Fibroblast of the aortic adventitia (primary cell): ENCODE results near the gene PRR14L. TPM values are rescaled to one million over a fixed set of nuclear protein-coding genes. Genes with fewer than 3 reads are reported as not detected.
A peak's percentile ranks its signal among the peaks of the same experiment; 100 is the strongest.
"Not testable (repeated sequence)": the region's sequence is repeated elsewhere in the genome, so short reads cannot be mapped to it uniquely, and the experiment has no call there.

Experiments
- DNase-seq: peaks from one replicate; pipeline ENCODE4 v3.0.0-alpha.2; 2010; ENCODE audit warnings: low read depth
- H3K4me3 ChIP-seq: 2 replicates; pipeline ENCODE4 v1.5.1; 2011; ENCODE audit warnings: low read depth, mild to moderate bottlenecking, control low read depth, low read length, moderate library complexity
- total RNA-seq: library from RNA; depleted of rRNA; stranded (reverse); fragments of >200 nt; gene quantifications from 2 replicates; pipeline ENCODE4 v1.2.3, GENCODE V29; 2012; ENCODE audit warnings: low replicate concordance
- TF ChIP-seq, protein P1 (sequence below): IDR thresholded peaks from 2 replicates; pipeline ENCODE4 v1.5.1; 2011; ENCODE audit warnings: mild to moderate bottlenecking, low read length, control low read depth, inconsistent platforms; ENCODE audit not compliant: insufficient read depth

Gene PRR14L
- total RNA-seq, 1 donor = 28.5 TPM

DNA sequence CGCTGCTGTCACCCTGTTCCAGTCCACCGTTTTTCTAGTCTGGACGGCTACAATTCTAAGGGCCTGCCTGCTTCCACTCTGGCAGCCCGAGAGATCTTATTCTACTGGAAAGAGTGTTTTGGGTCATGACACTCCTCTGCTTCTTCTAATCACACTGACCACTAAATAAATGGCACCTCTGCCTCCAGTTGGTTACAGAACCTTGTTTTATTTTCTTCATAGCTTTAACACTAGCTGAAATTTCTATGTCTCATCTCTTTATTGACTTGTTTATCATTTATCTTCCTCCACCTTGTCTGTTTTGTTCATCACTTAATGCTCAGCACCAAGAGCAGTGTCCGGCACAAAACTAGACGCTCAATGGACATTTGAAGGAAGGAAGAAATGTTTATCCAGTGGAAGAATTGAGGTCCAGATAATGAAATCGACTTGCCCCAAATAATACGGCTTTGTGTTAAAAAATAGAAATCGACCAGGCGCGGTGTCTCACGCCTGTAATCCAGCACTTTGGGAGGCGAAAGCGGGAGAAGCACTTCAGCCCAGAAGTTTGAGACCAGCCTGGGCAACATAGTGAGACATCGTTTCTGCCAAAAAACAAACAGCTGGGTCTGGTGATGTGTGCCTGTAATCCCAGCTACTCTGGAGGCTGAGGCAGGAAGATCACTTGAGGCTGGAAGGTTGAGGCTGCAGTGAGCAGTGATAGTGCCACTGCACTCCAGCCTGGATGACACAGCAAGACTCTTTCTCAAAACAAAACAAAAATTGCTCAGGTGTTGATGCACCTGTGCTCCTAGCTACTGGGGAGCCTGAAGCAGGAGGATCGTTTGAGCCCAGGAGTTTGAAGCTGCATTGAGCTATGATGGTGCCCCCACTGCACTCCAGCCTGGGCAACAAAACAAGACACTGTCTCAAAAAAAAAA, 693 bp upstream of the PRR14L start:
- TF ChIP-seq, protein P1, sequence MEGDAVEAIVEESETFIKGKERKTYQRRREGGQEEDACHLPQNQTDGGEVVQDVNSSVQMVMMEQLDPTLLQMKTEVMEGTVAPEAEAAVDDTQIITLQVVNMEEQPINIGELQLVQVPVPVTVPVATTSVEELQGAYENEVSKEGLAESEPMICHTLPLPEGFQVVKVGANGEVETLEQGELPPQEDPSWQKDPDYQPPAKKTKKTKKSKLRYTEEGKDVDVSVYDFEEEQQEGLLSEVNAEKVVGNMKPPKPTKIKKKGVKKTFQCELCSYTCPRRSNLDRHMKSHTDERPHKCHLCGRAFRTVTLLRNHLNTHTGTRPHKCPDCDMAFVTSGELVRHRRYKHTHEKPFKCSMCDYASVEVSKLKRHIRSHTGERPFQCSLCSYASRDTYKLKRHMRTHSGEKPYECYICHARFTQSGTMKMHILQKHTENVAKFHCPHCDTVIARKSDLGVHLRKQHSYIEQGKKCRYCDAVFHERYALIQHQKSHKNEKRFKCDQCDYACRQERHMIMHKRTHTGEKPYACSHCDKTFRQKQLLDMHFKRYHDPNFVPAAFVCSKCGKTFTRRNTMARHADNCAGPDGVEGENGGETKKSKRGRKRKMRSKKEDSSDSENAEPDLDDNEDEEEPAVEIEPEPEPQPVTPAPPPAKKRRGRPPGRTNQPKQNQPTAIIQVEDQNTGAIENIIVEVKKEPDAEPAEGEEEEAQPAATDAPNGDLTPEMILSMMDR = no peak
- no peak for DNase-seq
- peak overlapping the region; percentile 44 for H3K4me3 ChIP-seq

DNA sequence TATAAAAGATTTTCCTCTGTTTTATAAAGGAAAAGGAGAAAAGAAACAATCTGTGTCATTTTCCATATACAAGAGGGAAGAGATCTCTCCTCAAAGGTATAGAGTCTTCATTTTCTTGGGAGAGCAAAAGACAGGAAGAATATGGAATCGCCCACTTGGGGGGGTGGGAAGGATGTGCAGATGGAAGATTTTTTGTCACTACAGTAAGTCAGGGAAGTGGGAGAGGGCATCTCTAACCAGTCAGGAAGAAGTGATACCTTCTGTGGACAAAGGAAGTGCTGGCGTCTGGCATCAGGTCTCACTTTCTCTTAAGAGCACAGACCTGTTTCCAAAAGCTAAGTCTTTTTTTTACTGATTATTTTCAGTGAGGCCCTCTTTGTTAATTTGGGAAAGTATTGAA, 1.4 kb downstream of the PRR14L start:
- peak overlapping the region; percentile 94 for H3K4me3 ChIP-seq
- DNase-seq = no peak
- TF ChIP-seq, protein P1 = no peak

DNA sequence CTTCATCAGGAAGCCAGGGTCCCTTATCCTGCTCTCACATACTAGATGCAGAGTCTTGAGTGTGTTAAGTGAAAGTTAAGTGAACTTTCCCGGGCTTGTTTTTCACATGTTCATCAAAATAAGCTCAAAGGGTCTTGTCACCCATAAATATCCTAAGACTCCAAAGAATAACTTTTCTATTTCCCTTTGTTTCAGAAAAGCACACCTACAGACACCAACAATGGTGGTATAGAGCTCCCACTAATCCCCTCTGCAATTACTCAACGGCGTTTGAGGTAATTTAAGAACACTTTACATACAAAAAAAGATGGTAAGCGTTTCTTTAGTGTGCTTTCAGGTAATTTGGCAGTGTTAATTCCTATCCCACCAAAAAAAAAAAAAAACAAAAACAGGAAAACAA, 2.5 kb downstream of the PRR14L start:
- no peak for DNase-seq
- TF ChIP-seq, protein P1 = no peak
- no peak overlapping the region for H3K4me3 ChIP-seq

DNA sequence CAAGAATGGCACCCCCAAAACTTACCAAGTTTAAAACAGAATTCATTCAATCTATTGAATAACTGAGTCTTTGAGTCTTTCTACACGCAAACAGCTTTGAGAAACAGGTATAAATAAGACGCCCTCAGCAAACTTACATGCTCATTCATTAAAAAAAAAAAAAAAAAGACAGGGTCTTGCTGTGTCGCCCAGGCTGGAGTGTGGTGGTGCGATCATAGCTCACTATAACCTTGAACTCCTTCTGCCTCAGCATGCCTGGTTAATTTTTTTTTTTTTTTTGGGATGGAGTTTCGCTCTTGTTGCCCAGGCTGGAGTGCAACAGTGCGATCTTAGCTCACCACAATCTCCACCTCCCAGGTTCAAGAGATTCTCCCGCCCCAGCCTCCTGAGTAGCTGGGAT, 6.1 kb downstream of the PRR14L start:
- DNase-seq = no peak
- TF ChIP-seq, protein P1 = no peak
- H3K4me3 ChIP-seq = no peak overlapping the region

DNA sequence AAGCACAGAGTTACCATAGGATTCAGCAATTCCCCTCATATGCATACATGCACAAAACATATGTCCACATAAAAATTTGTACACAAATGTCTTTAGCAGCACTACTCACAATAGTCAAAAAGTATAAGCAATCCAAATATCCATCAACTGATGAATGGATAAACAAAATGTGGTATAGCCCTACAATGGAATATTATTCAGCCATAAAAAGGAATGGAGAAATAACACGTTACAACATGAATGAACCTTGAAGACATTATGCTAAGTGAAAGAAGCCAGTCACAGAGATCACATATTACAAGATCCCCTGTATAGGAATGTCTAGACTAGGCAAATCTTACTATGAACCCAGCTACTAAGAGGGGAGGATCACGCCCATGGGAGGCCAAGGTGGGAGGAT, 7.2 kb downstream of the PRR14L start:
- TF ChIP-seq, protein P1 = no peak
- DNase-seq = no peak
- H3K4me3 ChIP-seq = no peak overlapping the region

DNA sequence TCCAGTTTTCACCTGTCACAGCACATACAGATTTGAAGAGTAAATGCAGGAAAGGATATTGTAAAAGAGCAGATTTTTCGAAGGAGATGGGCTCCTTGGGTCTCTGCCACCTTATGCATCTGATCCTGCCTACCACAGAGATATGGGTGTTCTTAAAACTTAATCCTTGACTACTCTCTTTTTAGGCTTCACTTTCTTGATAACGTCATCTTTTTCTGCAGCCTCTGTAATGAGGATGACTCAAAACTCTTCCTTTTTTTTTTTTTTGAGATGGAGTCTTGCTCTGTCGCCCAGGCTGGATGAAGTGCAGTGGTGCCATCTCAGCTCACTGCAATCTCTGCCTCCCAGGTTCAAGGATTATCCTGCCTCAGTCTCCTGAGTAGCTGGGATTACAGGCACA, 7.8 kb downstream of the PRR14L start:
- no peak for DNase-seq
- TF ChIP-seq, protein P1 = no peak
- no peak overlapping the region for H3K4me3 ChIP-seq

DNA sequence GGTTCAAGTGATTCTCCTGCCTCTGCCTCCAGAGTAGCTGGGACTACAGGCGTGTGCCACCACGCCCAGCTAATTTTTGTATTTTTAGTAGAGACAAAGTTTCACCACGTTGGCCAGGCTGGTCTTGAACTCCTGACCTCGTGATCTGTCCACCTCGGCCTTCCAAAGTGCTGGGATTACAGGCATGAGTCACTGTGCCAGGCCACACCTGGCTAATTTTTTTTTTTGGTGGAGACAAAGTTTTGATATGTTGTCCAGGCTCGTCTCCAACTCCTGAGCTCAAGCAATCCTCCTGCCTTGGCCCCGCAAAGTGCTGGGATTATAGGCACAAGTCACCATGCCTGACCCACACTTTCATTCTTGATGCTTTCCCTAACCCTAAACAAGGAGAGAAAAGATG, 9.6 kb downstream of the PRR14L start:
- H3K4me3 ChIP-seq, DNase-seq: not testable (repeated sequence)
